HG03108 (cell line): ENCODE results near the gene PWWP2B.

ENCODE experiments used
- ATAC-seq: cut with Tn5 transposase; IDR thresholded peaks from one replicate; pipeline ENCODE4 v1.9.1; 2021; ENCODE audit warnings: moderate library complexity; ENCODE audit not compliant: unreplicated experiment

PWWP2B gene

DNA sequence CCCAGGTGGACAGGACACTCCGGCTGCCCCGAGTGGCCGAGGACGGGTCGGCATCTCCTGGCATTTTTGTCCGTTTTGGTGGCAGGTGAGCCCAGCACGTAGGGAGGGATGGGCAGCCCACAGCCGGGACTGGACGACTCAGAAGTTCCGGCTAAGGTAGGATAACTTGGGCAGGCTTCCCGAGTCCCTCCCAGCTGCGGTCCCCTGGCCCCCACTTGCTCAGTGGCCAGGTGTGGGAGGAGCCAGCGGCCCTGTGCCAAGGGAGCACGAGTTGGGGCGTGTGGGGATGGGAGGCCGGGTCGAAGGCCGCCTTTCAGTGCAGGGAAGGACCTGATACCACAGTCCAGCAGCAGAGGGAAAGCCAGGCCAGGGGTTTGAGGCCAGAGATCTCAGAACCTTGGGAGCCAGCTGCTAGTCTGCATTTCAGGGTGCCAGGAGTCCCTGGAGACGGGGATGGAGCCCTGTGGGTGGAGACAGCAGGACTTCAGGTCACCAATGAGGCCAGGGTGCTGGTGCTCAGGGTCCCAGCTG is 58.5 kb downstream of the PWWP2B start:
- ATAC-seq, result no peak

GRCh38 chr10:132455986-132456847 is 59.2 kb downstream of the PWWP2B start:
- no peak for ATAC-seq

DNA sequence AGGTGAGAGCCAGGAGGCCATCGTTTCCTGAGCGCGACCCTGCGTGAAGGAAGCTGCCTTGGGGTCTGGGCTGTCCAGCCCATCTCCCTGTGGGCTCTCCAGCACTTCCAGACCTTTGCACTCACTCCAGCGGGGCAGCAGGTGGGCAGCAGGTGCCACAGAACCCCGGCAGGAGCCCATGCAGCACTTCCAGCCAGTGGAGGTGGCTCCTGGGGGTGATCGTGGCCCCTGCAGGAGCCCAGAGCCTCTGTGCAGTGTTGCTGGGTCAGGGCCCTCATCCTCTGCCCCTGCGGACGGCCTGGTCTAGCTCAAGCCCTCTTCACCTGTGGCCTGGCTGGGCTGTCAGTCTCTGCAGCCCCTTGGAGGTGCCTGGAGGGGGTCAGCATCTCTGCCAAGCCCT is 59.9 kb downstream of the PWWP2B start:
- ATAC-seq, result no peak

DNA sequence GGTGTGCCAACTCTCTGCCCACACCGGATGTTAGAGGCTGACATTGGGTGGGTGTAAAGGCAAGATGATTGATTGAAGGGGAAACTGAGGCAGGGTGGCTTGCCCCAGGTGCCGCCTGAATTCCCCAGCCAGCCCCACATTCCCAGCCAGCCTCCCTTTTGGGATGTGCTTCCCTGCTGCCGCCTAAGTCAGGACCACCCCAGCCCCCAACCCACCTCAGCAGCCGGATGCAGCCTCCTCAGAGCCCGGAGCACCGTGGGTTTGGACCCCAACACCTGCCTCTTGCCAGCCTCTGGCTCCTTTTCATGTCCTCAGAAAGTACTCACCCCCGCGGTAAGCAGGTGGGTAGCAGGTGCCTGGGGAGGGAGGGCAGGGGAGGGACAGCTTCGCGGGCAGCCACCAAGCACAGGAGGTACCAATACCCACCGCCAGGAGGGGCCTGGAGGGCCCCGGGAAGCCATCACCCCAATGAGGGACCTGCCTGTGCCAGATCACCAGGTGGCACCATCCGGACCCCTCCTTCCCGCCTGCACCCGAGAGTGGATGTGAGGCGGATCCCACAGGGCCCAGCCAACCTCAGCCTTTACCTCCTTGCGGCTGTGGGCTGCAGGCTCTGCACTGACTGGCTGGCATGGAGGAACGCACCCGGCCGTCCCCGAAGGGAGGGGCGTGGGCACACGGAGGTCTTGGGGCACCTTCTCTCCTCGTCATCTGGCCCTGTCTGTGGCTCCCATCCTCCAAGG is 60.5 kb downstream of the PWWP2B start:
- ATAC-seq, result no peak

DNA sequence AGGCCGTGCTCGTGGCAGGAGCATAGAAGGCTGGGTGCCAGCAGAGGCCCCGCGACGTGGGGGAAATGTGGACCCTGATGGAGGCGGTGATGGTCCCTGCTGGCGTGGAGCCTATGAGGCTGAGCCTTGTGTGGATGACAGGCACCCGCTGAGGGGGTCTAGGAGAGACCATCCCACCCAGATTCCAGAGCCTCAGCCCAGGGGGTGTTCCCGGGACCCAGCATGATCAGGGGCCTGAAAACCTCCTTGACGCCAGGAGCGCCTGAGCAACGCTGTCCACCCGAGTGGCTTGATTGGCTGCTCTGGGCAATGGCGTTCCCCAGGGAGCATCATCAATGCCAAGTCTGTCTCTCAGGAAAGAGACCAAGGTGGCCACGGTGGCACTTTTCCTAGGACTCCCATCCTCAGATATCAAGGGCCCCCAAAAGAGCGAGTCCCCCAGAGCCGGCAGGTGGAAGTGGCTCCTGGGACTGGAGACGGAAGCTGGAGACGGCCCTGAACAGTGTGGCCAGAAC is 61.1 kb downstream of the PWWP2B start:
- no peak for ATAC-seq

DNA sequence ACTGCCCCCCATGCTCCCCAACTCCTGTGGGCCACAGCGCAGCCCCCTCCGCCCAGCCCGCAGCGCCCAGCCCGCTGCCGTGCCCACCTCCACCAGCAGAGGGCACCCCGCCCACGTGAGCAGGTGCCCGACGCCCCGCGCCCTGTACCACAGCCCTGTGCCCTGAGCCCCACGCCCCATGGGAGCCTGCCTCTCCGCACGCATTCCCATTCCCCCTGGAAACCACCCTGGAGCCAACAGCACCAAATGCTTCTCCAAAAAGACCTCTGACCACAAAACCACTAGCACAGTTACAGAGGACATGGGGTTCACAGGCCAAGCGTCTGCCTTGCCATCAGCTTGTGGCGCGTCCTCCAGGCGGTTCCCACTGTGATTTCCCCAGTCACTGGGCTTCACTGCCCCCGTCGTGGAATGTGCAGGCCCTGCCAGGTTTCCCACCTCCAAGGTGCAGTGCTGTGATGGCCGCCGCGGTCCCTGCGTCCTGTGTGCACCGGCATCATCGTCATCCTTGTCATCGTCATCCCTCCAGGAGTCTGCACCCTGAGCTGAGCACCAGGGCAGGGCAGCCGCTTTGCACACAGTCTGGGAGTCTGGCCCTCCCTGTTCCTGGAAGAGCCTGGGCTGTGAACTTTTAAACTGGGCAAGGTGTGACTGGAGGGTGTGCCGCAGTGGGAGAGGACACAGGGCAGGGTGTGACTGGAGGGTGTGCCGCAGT is 61.7 kb downstream of the PWWP2B start:
- no peak for ATAC-seq

GRCh38 chr10:132459301-132460003 is 62.5 kb downstream of the PWWP2B start:
- ATAC-seq, result no peak

DNA sequence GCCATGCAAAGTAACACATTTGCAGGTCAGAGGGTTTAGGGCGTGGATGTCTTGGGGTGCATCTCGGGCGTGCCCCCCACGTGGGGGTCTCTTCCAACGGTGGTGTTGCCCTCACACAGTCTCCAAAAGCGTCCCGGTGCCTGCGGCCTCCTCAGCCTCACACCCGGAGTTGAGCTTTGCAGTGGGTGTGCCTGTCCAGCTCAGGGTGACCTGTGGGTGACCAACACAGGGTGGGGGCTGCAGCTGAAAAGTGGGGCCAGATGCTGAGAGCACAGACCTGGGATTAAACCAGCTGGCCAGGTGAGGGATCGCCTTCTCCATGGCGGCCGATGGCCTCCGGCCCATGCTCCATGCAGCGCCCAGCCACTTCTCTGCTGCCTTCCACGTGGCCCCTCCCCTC is 63.1 kb downstream of the PWWP2B start:
- no peak for ATAC-seq

DNA sequence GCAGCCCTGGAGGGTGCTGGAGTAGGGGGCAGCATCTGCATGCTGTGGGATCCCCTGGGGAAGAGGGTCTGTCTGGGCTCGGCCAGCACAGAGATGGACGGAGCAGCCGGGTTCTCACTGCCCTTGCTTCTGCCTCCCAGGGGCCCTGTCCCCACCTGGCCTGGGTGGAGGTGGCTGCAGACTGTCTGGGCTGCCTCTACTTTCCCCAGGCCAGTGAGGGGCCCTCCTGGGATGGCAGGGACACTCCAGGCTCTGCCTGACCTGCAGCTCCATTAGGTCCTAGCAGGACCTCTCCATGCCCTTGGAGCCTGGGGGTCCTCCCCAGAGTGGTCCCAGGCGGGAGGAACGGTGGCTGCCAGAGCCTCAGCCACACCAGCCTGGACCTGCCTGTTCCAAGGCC is 63.7 kb downstream of the PWWP2B start:
- ATAC-seq, result no peak

- ATAC-seq, result no peak
These were observed 64.2 kb downstream of the PWWP2B start for GRCh38 chr10:132461103-132461682.

DNA sequence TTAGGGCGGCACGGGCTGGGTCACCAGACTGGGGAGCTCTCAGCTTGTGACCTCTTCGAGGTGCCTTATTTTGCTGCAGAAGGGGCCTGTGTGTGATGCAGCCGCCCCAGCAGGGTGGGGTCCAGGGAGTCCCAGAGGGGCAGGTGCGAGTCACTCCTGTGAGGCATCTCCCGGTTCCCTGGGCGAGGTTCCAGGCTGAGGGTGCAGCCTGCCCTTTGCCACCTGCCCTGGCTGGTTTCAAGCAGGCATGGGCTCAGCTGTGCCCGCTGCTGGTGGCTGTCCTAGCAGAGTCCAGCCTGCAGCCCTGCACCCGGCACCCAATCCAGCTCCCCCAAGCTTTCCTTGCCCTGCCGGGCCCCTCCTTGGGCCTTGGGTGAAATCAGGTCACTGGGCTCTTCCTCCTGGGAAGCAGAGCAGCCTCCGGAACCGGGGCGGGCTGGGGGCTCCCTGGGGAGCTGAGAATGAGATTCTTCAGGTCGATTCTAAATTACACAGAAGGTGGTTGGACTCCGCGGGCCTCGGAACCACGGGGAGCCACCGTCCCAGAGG is 64.8 kb downstream of the PWWP2B start:
- ATAC-seq, result no peak

- no peak for ATAC-seq
These were observed 65.7 kb downstream of the PWWP2B start for GRCh38 chr10:132462463-132463332.

- ATAC-seq, result no peak
These were observed 66.6 kb downstream of the PWWP2B start for GRCh38 chr10:132463333-132464255.

GRCh38 chr10:132464256-132465192 is 67.5 kb downstream of the PWWP2B start:
- ATAC-seq, result no peak

DNA sequence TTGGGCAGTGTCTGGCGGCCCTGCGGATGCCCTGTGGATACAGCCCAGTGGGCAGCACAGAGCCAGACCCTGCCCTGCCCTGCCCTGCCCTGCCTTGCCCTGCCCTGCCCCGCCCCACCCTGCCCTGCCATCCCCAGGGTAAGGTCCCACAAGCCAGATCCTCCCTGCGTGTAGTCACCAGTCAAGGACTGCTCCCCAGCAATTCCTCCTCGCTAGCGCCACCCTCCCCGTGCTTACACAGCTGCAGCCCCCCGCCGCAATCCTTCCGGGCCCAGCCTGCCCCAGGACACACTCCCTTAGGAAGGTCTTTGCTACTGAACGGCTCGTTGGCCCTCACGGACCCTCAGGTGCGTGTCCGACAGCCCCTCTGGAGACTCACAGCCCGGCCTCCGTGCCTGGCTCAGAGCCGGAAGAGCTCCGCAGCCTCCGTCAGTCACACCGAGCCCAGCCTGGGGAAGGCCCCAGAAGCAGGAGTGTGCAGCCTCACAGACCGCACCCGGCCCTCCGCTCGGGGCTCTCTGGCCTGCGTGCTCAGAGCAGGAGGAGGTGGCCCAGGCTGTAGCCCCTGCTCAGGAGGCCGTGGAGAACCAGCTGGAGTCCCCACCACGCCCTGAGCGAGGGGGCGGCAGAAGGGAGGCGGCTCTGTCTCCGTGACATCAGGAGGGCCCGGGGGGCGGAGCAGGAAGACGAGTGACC is 68.3 kb downstream of the PWWP2B start:
- ATAC-seq, result no peak

DNA sequence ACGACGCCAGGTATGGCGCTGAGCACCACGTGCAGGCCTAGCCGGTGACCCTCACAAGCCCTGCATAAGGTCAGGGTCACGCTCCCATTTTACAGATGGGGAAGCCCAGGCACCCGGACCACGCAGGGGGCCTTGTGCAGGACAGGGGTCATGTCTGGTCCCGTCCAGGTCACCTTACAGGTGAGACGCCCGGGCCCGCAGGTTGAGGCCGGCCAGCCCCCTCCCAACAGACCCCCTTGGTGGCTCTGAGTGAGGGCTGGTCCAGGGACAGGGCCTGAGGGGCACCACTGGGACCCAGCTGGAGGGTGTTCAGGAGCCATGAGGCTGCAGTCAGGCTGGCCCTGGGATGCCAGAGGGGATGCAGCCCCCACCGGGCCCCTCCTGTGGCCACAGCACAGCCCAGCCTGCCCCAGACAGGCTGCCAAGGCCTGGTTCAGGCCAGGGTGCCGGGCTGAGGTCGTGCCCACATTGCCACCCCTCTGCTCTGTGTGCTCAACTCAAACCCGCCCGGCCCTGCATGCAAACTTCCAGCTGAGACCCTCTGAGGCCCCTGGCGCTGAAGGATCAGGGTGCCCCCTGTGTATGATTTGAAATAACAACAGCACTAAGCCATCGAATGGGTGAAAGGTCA is 69.0 kb downstream of the PWWP2B start:
- no peak for ATAC-seq
